ENCODE results near the gene CCR9. TPM values are rescaled to one million over a fixed set of nuclear protein-coding genes. Genes with fewer than 3 reads are reported as not detected.

CCR9 gene
- total RNA-seq, 3 donors from 2014 or later: not detected

DNA sequence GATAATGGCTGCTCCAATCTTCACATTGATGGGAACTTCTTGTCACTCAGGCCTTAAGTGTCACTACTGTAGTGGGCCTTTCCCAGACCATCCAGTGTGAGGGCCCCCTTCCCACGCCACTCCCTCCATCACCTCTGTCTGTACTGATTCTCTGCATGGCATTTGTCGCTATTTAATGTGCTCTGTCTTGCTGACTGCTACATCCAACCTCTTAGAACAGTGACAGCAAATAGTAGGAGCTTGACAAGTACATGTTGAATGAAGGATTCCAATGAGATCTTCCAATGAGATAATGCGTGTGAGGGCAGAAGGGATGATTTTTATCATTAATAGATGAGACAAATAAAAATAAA is 5.6 kb upstream of the CCR9 start:
- no peak for TF ChIP-seq POLR2A (IDR thresholded peaks at IDR 0.05)
- intact Hi-C loops (cut with DNase I; ENCODE audit: low total_unique reads): no loop called here
- no peak overlapping the region for H3K4me3 ChIP-seq
- no peaks in the 10 kb centered on the region for H3K9me3 ChIP-seq
- no peaks in the 10 kb centered on the region for H3K27me3 ChIP-seq
- no peaks in the 10 kb centered on the region for H3K36me3 ChIP-seq
- no peak for DNase-seq (ENCODE audit: low spot score in 2 of 2)
- H3K27ac ChIP-seq: no peak overlapping the region
- no peaks in the 10 kb centered on the region for H3K4me1 ChIP-seq

DNA sequence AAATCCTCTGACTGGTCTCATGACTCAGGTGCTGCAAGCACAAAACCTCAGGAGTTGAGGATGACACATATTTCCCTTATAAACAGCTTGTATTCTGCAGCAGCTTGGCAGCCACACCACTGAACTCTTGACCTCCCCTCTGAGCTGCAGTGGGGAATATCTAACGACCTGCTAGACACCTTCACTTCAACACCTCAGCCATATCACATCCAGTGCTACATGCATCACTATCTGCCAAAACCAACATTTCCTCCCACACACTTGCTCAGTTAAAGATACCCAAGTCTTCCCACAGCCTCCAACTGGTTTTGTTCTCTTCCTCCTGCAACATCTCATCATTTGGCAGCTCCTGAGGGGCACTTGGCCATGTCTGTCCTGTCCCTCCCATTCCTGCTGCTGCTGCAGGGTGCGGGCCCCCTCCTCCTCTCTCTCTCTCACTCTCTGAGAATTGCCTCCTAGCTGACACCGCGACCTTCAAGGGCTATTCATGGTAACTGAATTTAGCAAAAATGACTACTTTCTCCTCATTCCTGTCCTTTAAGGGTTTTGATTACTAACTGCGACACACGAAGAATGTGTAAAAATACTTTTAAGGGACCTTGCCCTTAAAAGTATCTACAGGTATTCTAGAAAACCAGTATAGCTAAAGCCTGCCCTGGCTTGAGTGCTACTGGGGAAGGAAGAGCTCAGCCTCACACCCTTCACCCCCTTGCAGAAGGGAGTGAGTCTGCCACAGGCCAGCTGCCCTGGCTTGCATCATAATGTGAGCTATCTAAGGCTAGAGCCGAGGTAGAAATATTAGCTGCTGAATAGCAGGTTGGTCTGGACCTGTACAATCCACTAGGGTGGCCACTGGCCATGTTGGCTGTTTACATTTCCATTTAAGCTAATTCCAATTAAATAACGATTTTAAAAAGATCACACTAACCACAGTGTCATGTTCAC is 5.0 kb upstream of the CCR9 start:
- H3K9me3 ChIP-seq: no peaks in the 10 kb centered on the region
- DNase-seq (ENCODE audit: low spot score in 2 of 2): no peak
- H3K27me3 ChIP-seq: no peaks in the 10 kb centered on the region
- no peak overlapping the region for H3K27ac ChIP-seq
- intact Hi-C loops (cut with DNase I; ENCODE audit: low total_unique reads): no loop called here
- TF ChIP-seq CTCF (IDR thresholded peaks at IDR 0.05): no peak
- no peak for TF ChIP-seq POLR2AphosphoS5 (IDR thresholded peaks at IDR 0.05)
- TF ChIP-seq POLR2A (IDR thresholded peaks at IDR 0.05): no peak
- no peaks in the 10 kb centered on the region for H3K36me3 ChIP-seq
- no peak overlapping the region for H3K4me3 ChIP-seq
- H3K4me1 ChIP-seq: no peaks in the 10 kb centered on the region

DNA sequence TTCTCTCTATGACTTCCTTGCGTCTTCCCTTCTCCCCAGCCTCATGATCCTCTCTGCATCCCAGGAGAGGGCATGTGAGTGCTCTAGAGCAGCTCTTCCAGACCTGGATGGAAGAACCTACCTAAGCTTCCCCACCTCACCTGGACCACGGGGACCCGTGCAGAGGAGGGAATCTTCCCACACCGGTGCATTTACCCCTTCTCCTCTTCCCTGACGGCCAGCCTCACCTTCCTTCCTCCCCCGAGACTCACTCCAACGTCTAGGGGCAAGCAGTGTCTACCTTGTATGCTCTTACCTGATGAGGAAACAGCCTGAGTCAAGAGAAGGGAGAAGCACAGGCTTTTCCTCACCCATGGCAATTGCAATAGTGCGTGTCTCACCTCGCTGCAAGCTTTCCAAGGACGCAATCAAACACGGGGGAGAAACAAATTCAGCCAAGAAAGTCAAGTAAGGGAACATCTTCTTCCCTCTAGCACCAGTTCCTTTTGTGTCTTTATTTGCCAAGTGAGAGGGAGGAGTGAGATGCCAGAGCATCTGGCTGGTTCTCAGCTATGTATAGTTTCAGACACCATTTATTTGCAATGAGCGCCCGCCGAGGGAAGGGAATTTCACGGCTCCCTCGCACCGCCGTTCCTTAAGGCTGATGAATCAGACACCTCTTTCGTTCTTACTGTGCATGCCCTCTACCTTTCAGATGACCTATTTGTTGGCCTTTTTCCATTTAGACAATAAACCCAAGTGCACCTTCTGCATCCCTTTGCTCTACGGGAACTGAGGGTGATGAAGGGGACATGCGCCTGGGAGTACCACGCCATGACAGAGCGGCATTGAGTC is 1.8 kb upstream of the CCR9 start:
- H3K4me1 ChIP-seq: no peaks in the 10 kb centered on the region
- H3K36me3 ChIP-seq: no peaks in the 10 kb centered on the region
- DNase-seq (ENCODE audit: low spot score in 2 of 2): no peak
- H3K4me3 ChIP-seq: no peak overlapping the region
- TF ChIP-seq CTCF (IDR thresholded peaks at IDR 0.05) (no peak), POLR2AphosphoS5 (IDR thresholded peaks at IDR 0.05) (no peak), POLR2A (IDR thresholded peaks at IDR 0.05) (no peak)
- H3K9me3 ChIP-seq: no peaks in the 10 kb centered on the region
- H3K27me3 ChIP-seq: no peaks in the 10 kb centered on the region
- H3K27ac ChIP-seq: no peak overlapping the region
- intact Hi-C loops (cut with DNase I; ENCODE audit: low total_unique reads): no loop called here

DNA sequence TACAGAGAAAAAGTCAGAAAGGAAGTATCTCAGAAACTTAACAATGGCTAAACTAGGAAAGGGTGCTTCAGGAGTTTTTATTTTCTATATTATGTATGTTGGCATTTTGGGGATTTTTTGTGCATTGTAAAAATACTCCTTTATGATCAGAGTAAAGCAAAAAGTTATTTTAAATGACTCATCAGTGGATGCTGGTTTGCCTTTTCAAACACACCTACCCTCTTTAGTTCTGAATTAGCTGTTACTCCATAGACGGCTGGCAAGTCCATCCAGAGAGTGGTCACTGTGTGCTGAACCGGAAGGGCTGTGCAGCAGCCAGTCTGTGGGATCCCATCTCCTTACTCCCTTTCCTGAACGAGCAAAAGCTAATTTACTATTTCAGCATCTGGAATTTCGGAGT is 942 bp downstream of the CCR9 start:
- Histone ChIP-seq H3K27ac (no peak overlapping the region), H3K36me3 (no peaks in the 10 kb centered on the region), H3K4me1 (no peaks in the 10 kb centered on the region), H3K4me3 (no peak overlapping the region), H3K9me3 (no peaks in the 10 kb centered on the region), H3K27me3 (no peaks in the 10 kb centered on the region)
- intact Hi-C loops (cut with DNase I; ENCODE audit: low total_unique reads): no loop called here
- DNase-seq (ENCODE audit: low spot score in 2 of 2): no peak
- no peak for TF ChIP-seq CTCF (IDR thresholded peaks at IDR 0.05)

GRCh38 chr3:45887759-45888511 is 1.6 kb downstream of the CCR9 start:
- Histone ChIP-seq H3K4me3 (no peak overlapping the region), H3K4me1 (no peaks in the 10 kb centered on the region), H3K27me3 (no peaks in the 10 kb centered on the region), H3K27ac (no peak overlapping the region), H3K9me3 (no peaks in the 10 kb centered on the region), H3K36me3 (no peaks in the 10 kb centered on the region)
- DNase-seq (ENCODE audit: low spot score in 2 of 2): no peak
- intact Hi-C loops (cut with DNase I; ENCODE audit: low total_unique reads): no loop called here
- TF ChIP-seq CTCF (IDR thresholded peaks at IDR 0.05): no peak
- TF ChIP-seq POLR2A (IDR thresholded peaks at IDR 0.05): no peak
- TF ChIP-seq POLR2AphosphoS5 (IDR thresholded peaks at IDR 0.05): no peak

All from breast epithelium (tissue), 4 donors.